ENCODE measurements around the gene PFN2.
"Not testable (repeated sequence)": the region's sequence is repeated elsewhere in the genome, so short reads cannot be mapped to it uniquely, and the experiment has no call there.

Gene PFN2

GRCh38 chr3:149970716-149971402 is at the start of gene PFN2:
Gene PFN2 (minus strand): TSS chr3:149970895. CDS start chr3:149970856, 39 bp downstream.
- peak in 54 of 56 donors; percentile 8 to 88 (median 71) for DNase-seq

- DNase-seq: peak in 25 of 56 donors; percentile 0 to 47 (median 6)
Measured at GRCh38 chr3:150015901-150016300, 45.2 kb upstream of the PFN2 start.

- DNase-seq: no peak
Measured at GRCh38 chr3:150014782-150015181, 44.1 kb upstream of the PFN2 start.

GRCh38 chr3:150013801-150014200 is 43.1 kb upstream of the PFN2 start:
- DNase-seq: no peak

- no peak for DNase-seq
Measured at GRCh38 chr3:150006794-150007193, 36.1 kb upstream of the PFN2 start.

- no peak for DNase-seq
Measured at GRCh38 chr3:150005243-150006112, 34.8 kb upstream of the PFN2 start.

- DNase-seq: no peak
Measured at GRCh38 chr3:150000641-150001040, 29.9 kb upstream of the PFN2 start.

GRCh38 chr3:149999421-149999820 is 28.7 kb upstream of the PFN2 start:
- no peak for DNase-seq

- no peak for DNase-seq
Measured at GRCh38 chr3:149998946-149999345, 28.3 kb upstream of the PFN2 start.

GRCh38 chr3:149992416-149993058 is 21.8 kb upstream of the PFN2 start:
- no peak for DNase-seq

GRCh38 chr3:149990423-149990948 is 19.8 kb upstream of the PFN2 start:
- DNase-seq: no peak

- no peak for DNase-seq
Measured at GRCh38 chr3:149989307-149989706, 18.6 kb upstream of the PFN2 start.

GRCh38 chr3:149983628-149984027 is 12.9 kb upstream of the PFN2 start:
- DNase-seq: no peak

- DNase-seq: not testable (repeated sequence)
Measured at GRCh38 chr3:149983053-149983452, 12.4 kb upstream of the PFN2 start.

- not testable (repeated sequence) for DNase-seq
Measured at GRCh38 chr3:149981979-149982378, 11.3 kb upstream of the PFN2 start.

- no peak for DNase-seq
Measured at GRCh38 chr3:149977386-149977785, 6.7 kb upstream of the PFN2 start.

- DNase-seq: no peak
Measured at GRCh38 chr3:149975919-149976318, 5.2 kb upstream of the PFN2 start.

- peak in 48 of 56 donors; percentile 17 to 80 (median 62) for DNase-seq
Measured at GRCh38 chr3:149971403-149972075, 844 bp upstream of the PFN2 start.

GRCh38 chr3:149969940-149970715 is 567 bp downstream of the PFN2 start:
- DNase-seq: peak in 54 of 56 donors; percentile 4 to 81 (median 62)
